H9 (cell line): Measurements from ENCODE around the gene HAPLN2. TPM values are rescaled to one million over a fixed set of nuclear protein-coding genes. Genes with fewer than 3 reads are reported as not detected.

Experiments used
- DNase-seq: peaks from one replicate; pipeline ENCODE4 v3.0.0-alpha.2; 2017
- H2AFZ ChIP-seq: one replicate; pipeline ENCODE4 v1.6.1; 2013; ENCODE audit warnings: mild to moderate bottlenecking, low read length, control low read depth, moderate library complexity
- H2AK5ac ChIP-seq: 2 replicates; pipeline ENCODE4 v1.6.1; 2013; ENCODE audit warnings: low read length, control low read depth, mixed read lengths; ENCODE audit not compliant: insufficient read length
- H2BK120ac ChIP-seq: one replicate; pipeline ENCODE4 v1.6.1; 2013; ENCODE audit warnings: low read depth, mild to moderate bottlenecking, low read length, control low read depth, inconsistent platforms; ENCODE audit not compliant: poor library complexity, severe bottlenecking
- H2BK12ac ChIP-seq: 2 replicates; pipeline ENCODE4 v1.6.1; 2013; ENCODE audit warnings: low read length, control low read depth, mixed read lengths, low read depth; ENCODE audit not compliant: insufficient read length
- H2BK15ac ChIP-seq: 2 replicates; pipeline ENCODE4 v1.6.1; 2013; ENCODE audit warnings: low read depth, low read length, control low read depth
- H2BK20ac ChIP-seq: one replicate; pipeline ENCODE4 v1.6.1; 2013; ENCODE audit warnings: low read depth, mild to moderate bottlenecking, low read length, control low read depth, inconsistent platforms; ENCODE audit not compliant: poor library complexity, severe bottlenecking
- H2BK5ac ChIP-seq: 2 replicates; pipeline ENCODE4 v1.6.1; 2013; ENCODE audit warnings: low read length, control low read depth, mixed read lengths; ENCODE audit not compliant: insufficient read length
- H3K14ac ChIP-seq: 2 replicates; pipeline ENCODE4 v1.6.1; 2013; ENCODE audit warnings: low read length, control low read depth; ENCODE audit not compliant: insufficient read depth
- H3K18ac ChIP-seq: 2 replicates; pipeline ENCODE4 v1.6.1; 2013; ENCODE audit warnings: low read depth, mild to moderate bottlenecking, mixed read lengths, low read length, control low read depth; ENCODE audit not compliant: insufficient read length
- H3K23ac ChIP-seq: 2 replicates; pipeline ENCODE4 v1.6.1; 2013; ENCODE audit warnings: low read length, control low read depth, mixed read lengths, low read depth; ENCODE audit not compliant: insufficient read length
- H3K23me2 ChIP-seq: 2 replicates; pipeline ENCODE4 v1.6.1; 2013; ENCODE audit warnings: low read depth, mild to moderate bottlenecking, mixed read lengths, low read length, control low read depth; ENCODE audit not compliant: insufficient read length, poor library complexity, severe bottlenecking
- H3K27ac ChIP-seq: 2 replicates; pipeline ENCODE4 v1.5.1; 2013; ENCODE audit warnings: low read length, control low read depth, mixed read lengths, low read depth; ENCODE audit not compliant: insufficient read length
- H3K27me3 ChIP-seq: 2 replicates; pipeline ENCODE4 v1.6.1; 2013; ENCODE audit warnings: low read length, control low read depth, inconsistent platforms; ENCODE audit not compliant: insufficient read depth
- H3K4ac ChIP-seq: 2 replicates; pipeline ENCODE4 v1.6.1; 2013; ENCODE audit warnings: low read depth, mild to moderate bottlenecking, control low read depth, inconsistent platforms, low read length, moderate library complexity
- H3K4me1 ChIP-seq: 2 replicates; pipeline ENCODE4 v1.6.1; 2013; ENCODE audit warnings: low read length, control low read depth, inconsistent platforms; ENCODE audit not compliant: insufficient read depth
- H3K4me2 ChIP-seq: 2 replicates; pipeline ENCODE4 v1.6.1; 2013; ENCODE audit warnings: low read length, control low read depth, mixed read lengths; ENCODE audit not compliant: insufficient read length, insufficient read depth
- H3K56ac ChIP-seq: 2 replicates; pipeline ENCODE4 v1.6.1; 2013; ENCODE audit warnings: low read depth, mild to moderate bottlenecking, mixed read lengths, low read length, control low read depth; ENCODE audit not compliant: insufficient read length
- H3K79me1 ChIP-seq: 2 replicates; pipeline ENCODE4 v1.6.1; 2013; ENCODE audit warnings: low read depth, mild to moderate bottlenecking, moderate library complexity, low read length, control low read depth, inconsistent platforms; ENCODE audit not compliant: insufficient read depth, poor library complexity, severe bottlenecking
- H3K79me2 ChIP-seq: 2 replicates; pipeline ENCODE4 v1.6.1; 2013; ENCODE audit warnings: low read length, control low read depth, inconsistent platforms; ENCODE audit not compliant: insufficient read depth
- H3K9ac ChIP-seq: 2 replicates; pipeline ENCODE4 v1.6.1; 2013; ENCODE audit warnings: low read length, control low read depth, mixed read lengths; ENCODE audit not compliant: insufficient read length; ENCODE audit errors: extremely low read depth
- H3K9me3 ChIP-seq: one replicate; pipeline ENCODE4 v1.6.1; 2013; ENCODE audit warnings: low read depth, low read length, inconsistent platforms; ENCODE audit not compliant: control insufficient read depth
- H3T11ph ChIP-seq: one replicate; pipeline ENCODE4 v1.6.1; 2013; ENCODE audit warnings: mild to moderate bottlenecking, low read length, control low read depth, inconsistent platforms
- H4K20me1 ChIP-seq: one replicate; pipeline ENCODE4 v1.6.1; 2013; ENCODE audit not compliant: control insufficient read depth, insufficient read length, insufficient read depth
- H4K5ac ChIP-seq: 2 replicates; pipeline ENCODE4 v1.6.1; 2013; ENCODE audit warnings: low read depth, mild to moderate bottlenecking, mixed read lengths, low read length, control low read depth; ENCODE audit not compliant: insufficient read length
- H4K8ac ChIP-seq: replicated peaks from 2 replicates; pipeline ENCODE4 v1.6.1; 2013; ENCODE audit warnings: low read length, control low read depth, mixed read lengths, low read depth; ENCODE audit not compliant: insufficient read length
- H4K91ac ChIP-seq: 2 replicates; pipeline ENCODE4 v1.6.1; 2013; ENCODE audit warnings: low read depth, mild to moderate bottlenecking, moderate library complexity, mixed read lengths, low read length, control low read depth; ENCODE audit not compliant: insufficient read length
- H3K27ac Mint-ChIP-seq, 3 experiments: 2 replicates in 2 of 3; 3 replicates in 1 of 3; pipeline ENCODE4 v1.8.0; 2020 to 2021; ENCODE audit warnings: mixed read lengths in 3 of 3, mild to moderate bottlenecking in 1 of 3, moderate library complexity in 1 of 3
- H3K27me3 Mint-ChIP-seq: 2 replicates; pipeline ENCODE4 v1.8.0; 2021; ENCODE audit warnings: low read depth, mild to moderate bottlenecking, moderate library complexity, mixed read lengths
- H3K36me3 Mint-ChIP-seq, 3 experiments: 2 replicates in 2 of 3; 3 replicates in 1 of 3; pipeline ENCODE4 v1.8.0; 2020 to 2021; ENCODE audit warnings: low read depth in 3 of 3, mixed read lengths in 3 of 3; ENCODE audit not compliant: insufficient read depth in 1 of 3
- H3K4me1 Mint-ChIP-seq, 2 experiments: 2 replicates each; pipeline ENCODE4 v1.8.0; 2020; ENCODE audit warnings: mixed read lengths in 2 of 2
- H3K4me3 Mint-ChIP-seq, 2 experiments: 2 replicates in 1 of 2; 3 replicates in 1 of 2; pipeline ENCODE4 v1.8.0; 2020 to 2021; ENCODE audit warnings: mild to moderate bottlenecking in 2 of 2, mixed read lengths in 2 of 2, moderate library complexity in 1 of 2
- H3K9me3 Mint-ChIP-seq, 2 experiments: 2 replicates in 1 of 2; 3 replicates in 1 of 2; pipeline ENCODE4 v1.8.0; 2020; ENCODE audit warnings: mild to moderate bottlenecking in 2 of 2, mixed read lengths in 2 of 2, moderate library complexity in 1 of 2
- CTCF ChIP-seq: fragments of 200-600 bp; sonication (generic); conservative IDR thresholded peaks from 3 replicates; pipeline ENCODE4 v1.8.0; 2021; ENCODE audit warnings: antibody characterized with exemption, mild to moderate bottlenecking
- WGBS: extraction: QIAGEN DNeasy Blood & Tissue Kit; methylation state at CpG from one replicate; pipeline ENCODE4 v1.1.7; 2013; ENCODE audit warnings: missing lambda C conversion rate, low lambda C conversion rate, mixed read lengths; ENCODE audit not compliant: insufficient read length; ENCODE audit errors: extremely low coverage; 5-methylcytosine and 5-hydroxymethylcytosine counted together
- total RNA-seq: library from RNA; stranded (reverse); gene quantifications from 2 replicates; pipeline ENCODE4 v1.2.1, GENCODE V29; 2021

The HAPLN2 gene
- total RNA-seq, 1 experiment from 2014 or later, result 0.46 TPM

DNA sequence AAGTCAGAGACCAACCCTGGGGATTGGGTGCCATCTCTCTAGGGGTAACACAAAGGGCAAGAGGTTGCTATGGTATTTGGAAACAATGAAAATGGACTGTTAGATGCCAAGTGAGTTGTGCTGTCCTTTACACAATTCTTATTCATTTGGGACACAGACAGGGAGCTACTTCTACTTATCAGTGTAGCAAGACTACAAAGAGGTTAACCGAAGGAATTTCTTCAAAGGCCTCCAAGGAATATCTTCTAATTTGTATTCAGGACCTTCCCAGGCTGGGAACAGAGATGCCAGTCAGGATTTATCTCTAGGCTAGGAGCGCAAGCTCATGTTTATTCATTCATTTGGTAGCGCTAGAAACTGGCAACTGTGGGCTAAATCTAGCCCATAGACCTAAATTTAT is 25.0 kb upstream of the HAPLN2 start:
- H3K23me2 ChIP-seq, result peaks cover 3% of the 10 kb centered on the region
- no peak overlapping the region for H2BK5ac ChIP-seq
- no peaks in the 10 kb centered on the region for H3K79me1 ChIP-seq
- H3K56ac ChIP-seq, result no peak overlapping the region
- no peak overlapping the region for H3K27ac ChIP-seq
- no peak overlapping the region for H2BK15ac ChIP-seq
- no peak overlapping the region for H3K14ac ChIP-seq
- H3K79me2 ChIP-seq, result no peaks in the 10 kb centered on the region
- H3K4me1 Mint-ChIP-seq, result peaks cover 16 to 17% of the 10 kb centered on the region in 2 experiments
- H2BK12ac ChIP-seq, result no peak overlapping the region
- H2AK5ac ChIP-seq, result no peak overlapping the region
- peaks cover 2% of the 10 kb centered on the region for H4K20me1 ChIP-seq
- no peak overlapping the region for H3K9ac ChIP-seq
- DNase-seq, result no peak
- no peaks in the 10 kb centered on the region for H3K9me3 ChIP-seq
- no peak overlapping the region for H2BK20ac ChIP-seq
- H3K4me1 ChIP-seq, result no peaks in the 10 kb centered on the region
- no peak overlapping the region for H3K4ac ChIP-seq
- H4K5ac ChIP-seq, result no peak overlapping the region
- no peak for TF ChIP-seq CTCF
- H3K27me3 Mint-ChIP-seq, result no peaks in the 10 kb centered on the region
- no peak overlapping the region for H4K8ac ChIP-seq
- no peaks in the 10 kb centered on the region for H3K27me3 ChIP-seq
- H3K27ac Mint-ChIP-seq, result no peak overlapping the region
- H3K18ac ChIP-seq, result no peak overlapping the region
- H3K23ac ChIP-seq, result no peak overlapping the region
- H3K36me3 Mint-ChIP-seq, result peaks cover 32 to 69% (median 56%) of the 10 kb centered on the region in 3 experiments; a peak in 6 of 7 replicates
- no CpG with 5 or more reads among the region's 3 CpGs for WGBS
- no peak overlapping the region for H3K4me3 Mint-ChIP-seq
- H2BK120ac ChIP-seq, result no peak overlapping the region
- no peak overlapping the region for H2AFZ ChIP-seq
- no peak overlapping the region for H3K4me2 ChIP-seq
- H4K91ac ChIP-seq, result no peak overlapping the region
- H3T11ph ChIP-seq, result no peak overlapping the region
- no peaks in the 10 kb centered on the region for H3K9me3 Mint-ChIP-seq
